GM18907 (cell line): ENCODE data around the gene TXNDC11.
A peak's percentile ranks its signal among the peaks of the same experiment; 100 is the strongest.

Experiments used
- ATAC-seq: cut with Tn5 transposase; IDR thresholded peaks from one replicate; pipeline ENCODE4 v1.9.1; 2021; ENCODE audit warnings: mild to moderate bottlenecking, moderate library complexity; ENCODE audit not compliant: unreplicated experiment

Gene TXNDC11

GRCh38 chr16:11755022-11755760 lies 12.5 kb upstream of the TXNDC11 start:
- no peak for ATAC-seq

GRCh38 chr16:11752856-11753255 lies 10.2 kb upstream of the TXNDC11 start:
- no peak for ATAC-seq

- ATAC-seq, result no peak
Observed at GRCh38 chr16:11750056-11750455, 7.4 kb upstream of the TXNDC11 start.

- ATAC-seq, result no peak
Observed at GRCh38 chr16:11748404-11749254, 6.0 kb upstream of the TXNDC11 start.

GRCh38 chr16:11747949-11748403 lies 5.3 kb upstream of the TXNDC11 start:
- no peak for ATAC-seq

- no peak for ATAC-seq
Observed at GRCh38 chr16:11744075-11744470, 1.4 kb upstream of the TXNDC11 start.

GRCh38 chr16:11743308-11744074 lies 834 bp upstream of the TXNDC11 start:
- ATAC-seq, result no peak

- peak; percentile 34 for ATAC-seq
Observed at GRCh38 chr16:11742093-11742535, 543 bp downstream of the TXNDC11 start.

GRCh38 chr16:11740567-11740966 lies 2.1 kb downstream of the TXNDC11 start:
- no peak for ATAC-seq

GRCh38 chr16:11738742-11739544 lies 3.7 kb downstream of the TXNDC11 start:
- no peak for ATAC-seq

- no peak for ATAC-seq
Observed at GRCh38 chr16:11737713-11738112, 4.9 kb downstream of the TXNDC11 start.

GRCh38 chr16:11736903-11737302 lies 5.8 kb downstream of the TXNDC11 start:
- ATAC-seq, result no peak

- no peak for ATAC-seq
Observed at GRCh38 chr16:11735787-11736186, 6.9 kb downstream of the TXNDC11 start.

- ATAC-seq, result no peak
Observed at GRCh38 chr16:11734653-11735043, 8.0 kb downstream of the TXNDC11 start.

GRCh38 chr16:11734025-11734652 lies 8.5 kb downstream of the TXNDC11 start:
- no peak for ATAC-seq

GRCh38 chr16:11731222-11731621 lies 11.4 kb downstream of the TXNDC11 start:
- no peak for ATAC-seq

- ATAC-seq, result no peak
Observed at GRCh38 chr16:11729787-11730186, 12.9 kb downstream of the TXNDC11 start.

GRCh38 chr16:11727796-11728543 lies 14.7 kb downstream of the TXNDC11 start:
- ATAC-seq, result no peak

- no peak for ATAC-seq
Observed at GRCh38 chr16:11726008-11726407, 16.6 kb downstream of the TXNDC11 start.
